ENCODE measurements around the gene MOK. TPM values are rescaled to one million over a fixed set of nuclear protein-coding genes. Genes with fewer than 3 reads are reported as not detected.

MOK gene
- total RNA-seq, 4 donors from 2014 or later = 27.6 to 29.3 (median 28.8) TPM

- WGBS, 2 donors = 90 to 95% methylated on average over 13 to 16 of the region's 16 CpGs
- TF ChIP-seq POLR2A (IDR thresholded peaks at IDR 0.05) (no peak), EP300 (IDR thresholded peaks at IDR 0.05) (no peak), CTCF (IDR thresholded peaks at IDR 0.05) (no peak)
- Histone ChIP-seq H3K9me3 (no peaks in the 10 kb centered on the region), H3K27me3 (no peaks in the 10 kb centered on the region), H3K36me3 (peaks cover 0 to 98% (median 7%) of the 10 kb centered on the region in 3 donors), H3K27ac (no peak overlapping the region), H3K4me3 (no peak overlapping the region), H3K4me1 (peaks cover 0 to 11% (median 0%) of the 10 kb centered on the region in 4 donors)
- DNase-seq (ENCODE audit: low spot score in 2 of 2) = no peak
These were observed 43.4 kb upstream of the MOK start for GRCh38 chr14:102348376-102348775.

GRCh38 chr14:102346645-102347044 lies 41.7 kb upstream of the MOK start:
- peaks cover 0 to 99% (median 7%) of the 10 kb centered on the region in 3 donors for H3K36me3 ChIP-seq
- H3K4me1 ChIP-seq = peaks cover 0 to 5% (median 0%) of the 10 kb centered on the region in 4 donors
- WGBS, 2 donors = 95 to 96% methylated on average over 4 of the region's 4 CpGs
- no peak for TF ChIP-seq EP300 (IDR thresholded peaks at IDR 0.05)
- TF ChIP-seq POLR2A (IDR thresholded peaks at IDR 0.05) = no peak
- no peak for TF ChIP-seq CTCF (IDR thresholded peaks at IDR 0.05)
- DNase-seq (ENCODE audit: low spot score in 2 of 2) = no peak
- H3K4me3 ChIP-seq = no peak overlapping the region
- no peaks in the 10 kb centered on the region for H3K9me3 ChIP-seq
- no peak overlapping the region for H3K27ac ChIP-seq
- H3K27me3 ChIP-seq = no peaks in the 10 kb centered on the region

GRCh38 chr14:102345232-102345631 lies 40.3 kb upstream of the MOK start:
- WGBS, 2 donors = 74 to 79% methylated on average over 3 of the region's 3 CpGs
- no peak for TF ChIP-seq EP300 (IDR thresholded peaks at IDR 0.05)
- no peak for TF ChIP-seq POLR2A (IDR thresholded peaks at IDR 0.05)
- no peak for TF ChIP-seq CTCF (IDR thresholded peaks at IDR 0.05)
- no peaks in the 10 kb centered on the region for H3K4me1 ChIP-seq
- H3K9me3 ChIP-seq = no peaks in the 10 kb centered on the region
- no peak overlapping the region for H3K4me3 ChIP-seq
- H3K27ac ChIP-seq = no peak overlapping the region
- H3K36me3 ChIP-seq = peaks cover 0 to 100% (median 7%) of the 10 kb centered on the region in 3 donors
- DNase-seq (ENCODE audit: low spot score in 2 of 2) = no peak
- no peaks in the 10 kb centered on the region for H3K27me3 ChIP-seq

GRCh38 chr14:102344485-102344884 lies 39.5 kb upstream of the MOK start:
- WGBS, 2 donors = 38 to 40% methylated on average over 5 of the region's 5 CpGs
- H3K27ac ChIP-seq = no peak overlapping the region
- H3K4me3 ChIP-seq = no peak overlapping the region
- no peak for DNase-seq (ENCODE audit: low spot score in 2 of 2)
- no peaks in the 10 kb centered on the region for H3K27me3 ChIP-seq
- TF ChIP-seq EP300 (IDR thresholded peaks at IDR 0.05) = no peak
- TF ChIP-seq CTCF (IDR thresholded peaks at IDR 0.05) = no peak
- no peak for TF ChIP-seq POLR2A (IDR thresholded peaks at IDR 0.05)
- H3K36me3 ChIP-seq = peaks cover 0 to 100% (median 7%) of the 10 kb centered on the region in 3 donors
- H3K9me3 ChIP-seq = no peaks in the 10 kb centered on the region
- H3K4me1 ChIP-seq = no peaks in the 10 kb centered on the region

GRCh38 chr14:102344084-102344483 lies 39.1 kb upstream of the MOK start:
- no peak for TF ChIP-seq CTCF (IDR thresholded peaks at IDR 0.05)
- no peak for TF ChIP-seq POLR2A (IDR thresholded peaks at IDR 0.05)
- TF ChIP-seq EP300 (IDR thresholded peaks at IDR 0.05) = no peak
- Histone ChIP-seq H3K27ac (no peak overlapping the region), H3K36me3 (peaks cover 0 to 100% (median 7%) of the 10 kb centered on the region in 3 donors), H3K27me3 (no peaks in the 10 kb centered on the region), H3K4me3 (no peak overlapping the region), H3K9me3 (no peaks in the 10 kb centered on the region), H3K4me1 (no peaks in the 10 kb centered on the region)
- WGBS, 2 donors = 78 to 81% methylated on average over 5 to 7 of the region's 7 CpGs
- no peak for DNase-seq (ENCODE audit: low spot score in 2 of 2)

Measured in tibial nerve (tissue), 4 donors.